Spinal cord (tissue), 10 donors: ENCODE measurements around the gene FANCD2OS. TPM values are rescaled to one million over a fixed set of nuclear protein-coding genes. Genes with fewer than 3 reads are reported as not detected.
"Not testable (repeated sequence)": the region's sequence is repeated elsewhere in the genome, so short reads cannot be mapped to it uniquely, and the experiment has no call there.

Source experiments
- DNase-seq, 6 donors: peaks; one replicate each; pipeline versions ENCODE4 v3.0.0 to v3.0.0-alpha.2; 2013 to 2015; ENCODE audit warnings: low spot score in 6 of 6, low read depth in 4 of 6
- H3K27ac ChIP-seq: one replicate; pipeline ENCODE4 v1.5.1; 2013; ENCODE audit warnings: low read depth, low read length, control low read depth
- H3K27me3 ChIP-seq: one replicate; pipeline ENCODE4 v1.6.1; 2013; ENCODE audit warnings: low read length; ENCODE audit not compliant: control insufficient read depth, insufficient read depth
- H3K36me3 ChIP-seq: one replicate; pipeline ENCODE4 v1.6.1; 2013; ENCODE audit warnings: low read length; ENCODE audit not compliant: control insufficient read depth, insufficient read depth
- H3K4me1 ChIP-seq: one replicate; pipeline ENCODE4 v1.6.1; 2013; ENCODE audit warnings: low read length; ENCODE audit not compliant: control insufficient read depth, insufficient read depth
- H3K4me3 ChIP-seq: one replicate; pipeline ENCODE4 v1.5.1; 2013; ENCODE audit warnings: low read depth, low read length, control low read depth
- H3K9me3 ChIP-seq: one replicate; pipeline ENCODE4 v1.6.1; 2013; ENCODE audit warnings: low read length; ENCODE audit not compliant: control insufficient read depth, insufficient read depth
- WGBS: methylation state at CpG from one replicate; pipeline ENCODE4 v1.1.5; 2013; ENCODE audit warnings: missing lambda C conversion rate; ENCODE audit not compliant: insufficient coverage; 5-methylcytosine and 5-hydroxymethylcytosine counted together
- polyA plus RNA-seq, 2 donors: library from polyadenylated mRNA; unstranded; fragments of 120-200 nt; gene quantifications; one replicate each; pipeline ENCODE4 v1.2.1, GENCODE V29; 2013; ENCODE audit not compliant: insufficient read length in 2 of 2
- total RNA-seq, 2 donors: library from RNA; depleted of rRNA in 1 of 2; stranded (reverse); fragments of 120-200 nt in 1 of 2; fragments of >200 nt in 1 of 2; gene quantifications; one replicate each; pipeline versions ENCODE4 v1.2.3 to v1.2.4, GENCODE V29; 2013 to 2014
- donor health status: healthy.

FANCD2OS gene
- total and polyA plus RNA-seq, 4 donors, result not detected

DNA sequence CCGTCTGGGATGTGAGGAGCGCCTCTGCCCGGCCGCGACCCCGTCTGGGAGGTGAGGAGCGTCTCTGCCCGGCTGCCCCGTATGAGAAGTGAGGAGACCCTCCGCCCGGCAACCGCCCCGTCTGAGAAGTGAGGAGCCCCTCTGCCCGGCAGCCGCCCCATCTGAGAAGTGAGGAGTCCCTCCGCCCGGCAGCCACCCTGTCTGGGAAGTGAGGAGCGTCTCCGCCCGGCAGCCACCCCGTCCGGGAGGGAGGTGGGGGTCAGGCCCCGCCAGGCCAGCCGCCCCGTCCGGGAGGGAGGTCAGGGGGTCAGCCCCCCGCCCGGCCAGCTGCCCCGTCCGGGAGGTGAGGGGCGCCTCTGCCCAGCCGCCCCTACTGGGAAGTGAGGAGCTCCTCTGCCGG is 38.0 kb downstream of the FANCD2OS start:
- WGBS, result no CpG with 5 or more reads among the region's 33 CpGs
- not testable (repeated sequence) for DNase-seq, H3K36me3 ChIP-seq, H3K4me1 ChIP-seq, H3K27ac ChIP-seq, H3K9me3 ChIP-seq, H3K4me3 ChIP-seq, H3K27me3 ChIP-seq

DNA sequence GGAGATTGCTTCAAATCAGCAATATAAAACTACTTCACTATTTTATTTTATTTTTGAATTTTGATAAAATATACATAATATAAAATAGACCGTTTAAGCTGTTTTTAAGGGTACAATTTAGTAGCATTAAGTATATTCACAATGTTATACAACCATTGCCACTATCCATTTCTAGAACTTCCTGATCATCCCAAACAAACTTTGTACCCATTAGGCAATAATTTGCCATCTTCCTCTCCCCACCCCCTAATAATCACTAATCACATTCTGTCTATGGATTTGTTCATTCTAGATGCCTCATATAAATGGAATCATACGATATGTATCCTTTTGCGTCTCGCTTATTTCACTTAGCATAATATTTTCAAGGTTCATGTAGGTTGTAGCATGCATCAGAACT is 53.0 kb downstream of the FANCD2OS start:
- no peak overlapping the region for H3K4me3 ChIP-seq
- no peaks in the 10 kb centered on the region for H3K27me3 ChIP-seq
- no peak for DNase-seq
- H3K27ac ChIP-seq, result no peak overlapping the region
- no peaks in the 10 kb centered on the region for H3K9me3 ChIP-seq
- H3K4me1 ChIP-seq, result no peaks in the 10 kb centered on the region
- WGBS, result no CpG with 5 or more reads among the region's 4 CpGs
- no peaks in the 10 kb centered on the region for H3K36me3 ChIP-seq

Other genes with a start within 250 kb of the FANCD2OS start
- gene CIDEC, start 228.0 kb downstream of the FANCD2OS start, total RNA-seq, result not detected
- under 1 TPM; 0.24 to 0.54 TPM for gene CIDEC, start 228.0 kb downstream of the FANCD2OS start, polyA plus RNA-seq
- 10 to 100 TPM; 16.7 to 25.2 TPM for gene JAGN1, start 217.6 kb downstream of the FANCD2OS start, total RNA-seq
- gene JAGN1, start 217.6 kb downstream of the FANCD2OS start, polyA plus RNA-seq, result 10 to 100 TPM; 34.0 to 35.2 TPM
- 1 to 10 TPM in 1 of 2 donors, under 1 TPM in 1; 0.79 to 1.1 TPM for gene IL17RE, start 205.4 kb downstream of the FANCD2OS start, total RNA-seq
- 1 to 10 TPM; 1.7 to 2.7 TPM for gene IL17RE, start 205.4 kb downstream of the FANCD2OS start, polyA plus RNA-seq
- gene IL17RC, start 191.2 kb downstream of the FANCD2OS start, total RNA-seq, result 10 to 100 TPM; 16.7 to 34.2 TPM
- 10 to 100 TPM; 24.9 to 32.0 TPM for gene IL17RC, start 191.2 kb downstream of the FANCD2OS start, polyA plus RNA-seq
- gene CRELD1, start 174.4 kb downstream of the FANCD2OS start, total RNA-seq, result 10 to 100 TPM; 36.1 to 64.9 TPM
- 10 to 100 TPM; 67.2 to 88.5 TPM for gene CRELD1, start 174.4 kb downstream of the FANCD2OS start, polyA plus RNA-seq
- gene PRRT3, start 155.8 kb downstream of the FANCD2OS start, total RNA-seq, result 1 to 10 TPM; 3.8 to 4.0 TPM
- gene PRRT3, start 155.8 kb downstream of the FANCD2OS start, polyA plus RNA-seq, result 10 to 100 TPM; 12.3 to 15.5 TPM
- 10 to 100 TPM; 65.0 to 68.7 TPM for gene EMC3, start 121.4 kb downstream of the FANCD2OS start, total RNA-seq
- 10 to 100 TPM; 80.5 to 85.6 TPM for gene EMC3, start 121.4 kb downstream of the FANCD2OS start, polyA plus RNA-seq
- gene FANCD2, start 81.8 kb downstream of the FANCD2OS start, total RNA-seq, result 10 to 100 TPM; 10.8 to 12.5 TPM
- gene FANCD2, start 81.8 kb downstream of the FANCD2OS start, polyA plus RNA-seq, result 10 to 100 TPM; 11.4 to 17.3 TPM
- 100 to 1,000 TPM; 128 to 139 TPM for gene BRK1, start 7.4 kb upstream of the FANCD2OS start, total RNA-seq
- gene BRK1, start 7.4 kb upstream of the FANCD2OS start, polyA plus RNA-seq, result 100 to 1,000 TPM; 197 to 198 TPM
- gene VHL, start 33.5 kb upstream of the FANCD2OS start, total RNA-seq, result 10 to 100 TPM; 47.7 to 65.8 TPM
- 100 to 1,000 TPM in 1 of 2 donors, 10 to 100 TPM in 1; 93.4 to 113 TPM for gene VHL, start 33.5 kb upstream of the FANCD2OS start, polyA plus RNA-seq
- gene IRAK2, start 56.7 kb upstream of the FANCD2OS start, total RNA-seq, result 1 to 10 TPM; 2.6 to 6.1 TPM
- 1 to 10 TPM; 4.8 to 5.2 TPM for gene IRAK2, start 56.7 kb upstream of the FANCD2OS start, polyA plus RNA-seq
- gene TATDN2, start 140.2 kb upstream of the FANCD2OS start, total RNA-seq, result 10 to 100 TPM; 16.6 to 21.0 TPM
- 10 to 100 TPM; 54.4 to 55.4 TPM for gene TATDN2, start 140.2 kb upstream of the FANCD2OS start, polyA plus RNA-seq
- under 1 TPM in 1 of 2 donors, not detected in 1; 0.39 TPM for gene GHRL, start 184.7 kb upstream of the FANCD2OS start, total RNA-seq
- gene GHRL, start 184.7 kb upstream of the FANCD2OS start, polyA plus RNA-seq, result 1 to 10 TPM; 1.6 to 1.9 TPM
- gene SEC13, start 212.9 kb upstream of the FANCD2OS start, total RNA-seq, result 100 to 1,000 TPM in 1 of 2 donors, 10 to 100 TPM in 1; 74.0 to 148 TPM
- 100 to 1,000 TPM in 1 of 2 donors, 10 to 100 TPM in 1; 86.3 to 109 TPM for gene SEC13, start 212.9 kb upstream of the FANCD2OS start, polyA plus RNA-seq